ENCODE measurements around the gene ZBED6.
"Not testable (repeated sequence)": the region's sequence is repeated elsewhere in the genome, so short reads cannot be mapped to it uniquely, and the experiment has no call there.

Gene ZBED6, protein sequence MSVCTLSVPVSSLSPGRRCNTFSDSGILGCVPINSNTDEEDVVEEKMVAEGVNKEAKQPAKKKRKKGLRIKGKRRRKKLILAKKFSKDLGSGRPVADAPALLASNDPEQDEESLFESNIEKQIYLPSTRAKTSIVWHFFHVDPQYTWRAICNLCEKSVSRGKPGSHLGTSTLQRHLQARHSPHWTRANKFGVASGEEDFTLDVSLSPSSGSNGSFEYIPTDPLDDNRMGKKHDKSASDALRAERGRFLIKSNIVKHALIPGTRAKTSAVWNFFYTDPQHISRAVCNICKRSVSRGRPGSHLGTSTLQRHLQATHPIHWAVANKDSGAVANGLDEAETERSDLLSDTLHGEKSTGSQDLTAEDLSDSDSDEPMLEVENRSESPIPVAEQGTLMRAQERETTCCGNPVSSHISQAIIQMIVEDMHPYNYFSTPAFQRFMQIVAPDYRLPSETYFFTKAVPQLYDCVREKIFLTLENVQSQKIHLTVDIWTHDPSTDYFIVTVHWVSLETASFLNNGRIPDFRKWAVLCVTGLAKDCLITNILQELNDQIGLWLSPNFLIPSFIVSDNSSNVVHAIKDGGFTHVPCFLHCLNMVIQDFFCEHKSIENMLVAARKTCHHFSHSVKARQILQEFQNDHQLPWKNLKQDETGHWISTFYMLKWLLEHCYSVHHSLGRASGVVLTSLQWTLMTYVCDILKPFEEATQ (N-terminal part only)

DNA sequence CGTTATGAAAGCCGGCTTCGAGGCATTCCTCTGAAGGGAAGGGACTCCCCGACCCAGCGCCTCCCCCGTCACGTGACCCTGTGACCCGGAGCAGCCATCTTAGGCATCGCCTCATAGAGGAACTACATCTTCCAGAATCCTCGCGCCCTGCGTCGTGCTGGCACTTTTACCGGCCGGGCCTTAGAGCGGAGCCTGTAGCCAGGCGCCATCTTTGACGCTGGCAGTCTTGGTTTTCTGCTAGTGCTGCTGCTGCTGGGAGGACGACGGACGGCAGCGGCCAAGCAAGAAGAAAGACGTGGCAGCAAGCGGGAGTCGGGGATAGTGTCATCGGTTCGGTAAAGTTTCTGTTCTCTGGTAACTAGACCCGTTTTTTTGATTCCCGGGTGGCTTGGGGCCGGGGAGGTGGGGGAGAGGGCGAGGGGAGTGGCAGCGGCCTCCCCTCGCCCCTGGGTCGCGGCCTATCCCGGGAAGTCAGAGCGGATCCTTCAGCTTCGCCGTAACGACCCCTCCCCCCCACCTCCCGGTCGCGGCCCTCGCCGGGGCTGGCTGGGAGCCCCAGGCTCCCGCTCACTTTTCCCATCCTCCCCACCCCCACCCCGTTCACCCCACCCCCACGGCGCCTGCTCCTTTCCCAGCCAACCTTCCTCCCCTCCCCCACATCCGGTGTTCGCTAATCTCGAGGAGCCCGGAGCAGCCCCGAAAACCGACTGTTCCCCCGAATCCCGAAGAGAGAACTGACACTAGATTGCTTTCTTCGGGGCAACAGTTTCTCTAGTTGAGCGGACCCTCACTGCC lies at the start of gene ZBED6, which contains the start of gene ZC3H11A:
Gene ZBED6, plus strand, starts transcription at position 183 of the 795 bp plus-strand sequence. CDS start 1,900 bp downstream, outside the sequence.
Gene ZC3H11A, plus strand, starts transcription at position 183 of the 795 bp plus-strand sequence. CDS start 21,448 bp downstream, outside the sequence.
- DNase-seq (ENCODE audit: low read depth in 3 of 3, low spot score in 1 of 3), result peak; percentile 89 to 97 (median 94)

- no peak for DNase-seq (ENCODE audit: low read depth in 3 of 3, low spot score in 1 of 3)
Observed at GRCh38 chr1:203746281-203746680, 49.1 kb upstream of the ZBED6 start.

- no peak for DNase-seq (ENCODE audit: low read depth in 3 of 3, low spot score in 1 of 3)
Observed at GRCh38 chr1:203751051-203751450, 44.4 kb upstream of the ZBED6 start.

DNA sequence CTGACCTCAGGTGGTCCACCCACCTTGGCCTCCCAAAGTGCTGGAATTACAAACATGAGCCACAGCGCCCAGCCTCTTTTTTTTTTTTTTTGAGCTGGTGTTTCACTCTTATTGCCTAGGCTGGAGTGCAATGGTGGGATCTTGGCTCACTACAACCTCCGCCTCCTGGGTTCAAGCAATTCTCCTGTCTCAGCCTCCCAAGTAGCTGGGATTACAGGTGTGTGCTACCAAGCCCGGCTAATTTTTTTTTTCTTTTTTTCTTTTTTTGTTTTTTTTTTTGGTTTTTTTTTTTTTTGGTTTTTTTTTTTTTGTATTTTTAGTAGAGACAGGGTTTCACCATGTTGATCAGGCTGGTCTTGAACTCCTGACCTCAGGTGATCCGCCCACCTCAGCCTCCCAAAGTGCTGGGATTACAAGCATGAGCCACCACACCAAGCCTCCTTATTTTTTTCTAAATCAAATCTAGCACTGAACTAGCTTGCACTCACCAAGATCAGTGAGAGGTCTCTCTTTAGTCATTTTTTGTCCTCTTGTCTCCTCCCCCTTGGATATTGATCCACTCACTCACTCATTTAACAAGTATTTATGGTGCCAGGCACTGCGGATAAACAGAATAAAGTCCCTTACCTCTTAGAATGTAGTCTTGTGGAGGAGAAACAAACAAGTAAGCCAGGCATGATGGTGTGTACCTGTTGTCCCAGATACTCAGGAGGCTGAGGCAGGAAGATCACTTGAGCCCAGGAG lies 43.6 kb upstream of the ZBED6 start:
- not testable (repeated sequence) for DNase-seq (ENCODE audit: low read depth in 3 of 3, low spot score in 1 of 3)

GRCh38 chr1:203754455-203754864 lies 41.0 kb upstream of the ZBED6 start:
- DNase-seq (ENCODE audit: low read depth in 3 of 3, low spot score in 1 of 3), result no peak

DNA sequence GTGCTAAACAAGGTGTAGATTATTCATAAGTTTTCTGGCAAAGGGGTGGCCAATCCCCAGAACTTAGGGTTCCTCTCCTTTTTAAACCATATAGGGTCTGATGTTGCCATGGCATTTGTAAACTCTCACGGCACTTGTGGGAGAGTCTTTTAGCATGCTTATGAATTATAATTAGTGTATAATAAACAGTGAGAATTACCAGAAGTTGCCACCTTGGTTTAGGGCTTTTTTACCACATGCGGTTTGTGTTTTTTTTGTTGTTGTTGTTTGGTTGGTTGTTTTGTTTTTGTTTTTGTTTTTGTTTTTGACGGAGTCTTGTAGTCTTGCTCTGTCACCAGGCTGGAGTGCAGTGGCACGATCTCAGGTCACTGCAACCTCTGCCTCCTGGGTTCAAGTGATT lies 39.4 kb upstream of the ZBED6 start:
- DNase-seq (ENCODE audit: low read depth in 3 of 3, low spot score in 1 of 3), result no peak

GRCh38 chr1:203758749-203759148 lies 36.7 kb upstream of the ZBED6 start:
- not testable (repeated sequence) for DNase-seq (ENCODE audit: low read depth in 3 of 3, low spot score in 1 of 3)

DNA sequence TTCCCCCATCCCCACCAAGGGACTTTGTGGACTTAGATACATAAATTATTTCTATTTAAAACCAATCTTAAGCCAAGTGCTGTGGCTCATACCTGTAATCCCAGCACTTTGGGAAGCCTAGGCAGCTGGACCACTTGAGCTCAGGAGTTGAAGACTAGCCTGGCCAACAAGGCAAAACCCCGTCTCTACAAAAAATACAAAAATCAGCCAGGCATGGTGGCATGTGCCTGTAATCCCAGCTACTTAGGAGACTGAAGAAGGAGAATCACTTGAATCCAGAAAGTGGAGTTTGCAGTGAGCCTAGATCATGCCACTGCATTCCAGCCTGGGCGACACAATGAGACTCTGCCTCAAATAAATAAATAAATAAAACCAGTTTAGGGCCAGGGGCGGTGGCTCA lies 34.9 kb upstream of the ZBED6 start:
- no peak for DNase-seq (ENCODE audit: low read depth in 3 of 3, low spot score in 1 of 3)

- not testable (repeated sequence) for DNase-seq (ENCODE audit: low read depth in 3 of 3, low spot score in 1 of 3)
Observed at GRCh38 chr1:203761958-203762357, 33.5 kb upstream of the ZBED6 start.

DNA sequence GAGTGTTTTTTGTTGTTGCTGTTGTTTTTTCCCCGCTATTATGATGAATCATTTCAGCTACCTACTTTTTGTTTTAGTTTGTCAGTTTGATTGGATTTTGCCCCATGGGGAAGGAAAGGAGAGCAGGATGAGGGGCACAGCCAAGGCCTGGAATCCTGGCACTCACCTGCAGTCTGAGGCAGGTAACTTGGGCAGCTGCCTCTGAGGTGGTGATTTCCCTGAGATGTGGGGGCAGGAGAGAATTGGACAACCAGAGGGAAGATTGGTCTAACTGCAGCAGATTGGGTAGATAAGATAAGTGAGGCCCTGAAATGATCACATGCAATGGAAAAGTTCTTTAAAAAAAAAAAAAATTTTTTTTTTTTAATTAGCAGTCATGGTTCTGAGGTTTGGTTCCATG lies 31.9 kb upstream of the ZBED6 start:
- no peak for DNase-seq (ENCODE audit: low read depth in 3 of 3, low spot score in 1 of 3)

GRCh38 chr1:203764105-203765028 lies 31.1 kb upstream of the ZBED6 start:
- DNase-seq (ENCODE audit: low read depth in 3 of 3, low spot score in 1 of 3), result no peak

- DNase-seq (ENCODE audit: low read depth in 3 of 3, low spot score in 1 of 3), result peak; percentile 30 to 65 (median 59)
Observed at GRCh38 chr1:203765029-203765837, 30.2 kb upstream of the ZBED6 start, which contains the start of gene LAX1. Gene LAX1, plus strand, starts transcription at chr1:203765183. Its CDS starts 383 bp downstream, at chr1:203765566.

DNA sequence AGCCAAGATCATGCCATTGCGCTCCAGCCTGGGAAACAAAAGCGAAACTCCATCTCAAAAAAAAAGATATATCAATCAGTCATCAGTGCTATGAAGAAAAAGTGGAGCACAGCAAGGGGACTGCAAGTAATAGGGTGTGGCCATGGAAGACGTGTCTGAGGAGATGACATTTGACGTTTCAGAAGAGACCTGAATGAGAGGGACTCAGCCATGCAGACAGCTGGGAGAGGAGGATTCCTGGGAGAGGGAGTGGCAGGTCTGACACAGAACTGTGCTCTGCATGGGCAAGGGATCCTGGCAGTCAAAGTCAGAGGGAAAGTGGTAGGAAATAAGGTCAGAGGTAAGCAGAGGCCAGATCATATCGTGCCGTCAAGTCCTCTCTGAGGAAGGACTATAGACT lies 27.2 kb upstream of the ZBED6 start:
- DNase-seq (ENCODE audit: low read depth in 3 of 3, low spot score in 1 of 3), result no peak

GRCh38 chr1:203769505-203770343 lies 25.7 kb upstream of the ZBED6 start:
- no peak for DNase-seq (ENCODE audit: low read depth in 3 of 3, low spot score in 1 of 3)

DNA sequence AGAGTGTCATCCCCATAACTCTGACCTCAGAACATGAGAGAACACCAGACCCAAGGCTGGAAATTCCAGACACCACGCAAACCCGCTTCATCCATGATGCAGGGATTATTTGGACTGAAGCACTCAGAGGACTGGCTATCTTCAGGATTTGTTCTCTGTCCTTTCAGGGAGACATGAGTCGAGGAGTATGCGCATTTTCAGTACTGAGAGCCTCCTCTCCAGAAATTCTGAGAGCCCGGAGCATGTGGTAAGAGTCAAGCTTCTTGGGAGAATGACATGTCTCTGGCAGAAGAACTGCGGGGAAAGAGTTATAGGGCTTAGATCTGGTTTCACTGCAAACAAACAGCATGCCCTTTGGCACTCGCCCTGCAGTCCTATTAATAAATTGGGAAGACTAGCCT lies 23.5 kb upstream of the ZBED6 start:
- DNase-seq (ENCODE audit: low read depth in 3 of 3, low spot score in 1 of 3), result no peak

DNA sequence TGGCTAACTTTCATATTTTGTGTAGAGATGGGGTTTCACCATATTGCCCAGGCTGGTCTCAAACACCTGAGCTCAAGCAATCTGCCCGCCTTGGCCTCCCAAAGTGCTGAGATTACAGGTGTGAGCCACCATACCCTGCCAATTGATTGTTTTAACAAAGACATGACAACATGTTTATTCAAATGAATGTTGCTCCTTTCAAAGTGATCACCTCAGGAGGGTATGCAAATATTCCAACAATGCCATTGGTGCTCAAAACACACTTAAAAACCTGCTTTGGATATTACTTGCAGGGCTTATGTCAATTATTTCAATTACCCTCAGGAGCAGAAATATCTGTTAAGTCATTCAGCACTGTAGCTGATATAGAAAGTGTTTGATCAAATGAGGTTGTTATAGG lies 22.6 kb upstream of the ZBED6 start:
- no peak for DNase-seq (ENCODE audit: low read depth in 3 of 3, low spot score in 1 of 3)

GRCh38 chr1:203776636-203777035 lies 18.8 kb upstream of the ZBED6 start:
- no peak for DNase-seq (ENCODE audit: low read depth in 3 of 3, low spot score in 1 of 3)

- no peak for DNase-seq (ENCODE audit: low read depth in 3 of 3, low spot score in 1 of 3)
Observed at GRCh38 chr1:203777596-203777995, 17.8 kb upstream of the ZBED6 start.

Measured in stimulated activated CD4-positive, alpha-beta T cell treated with anti-CD3 and anti-CD28 coated beads, TNF-alpha, amount 100 ng/mL, for 1 hour (primary cell).